GM03348 (cell line): ENCODE measurements around the gene RAPGEF1.

Experiments
- DNase-seq: peaks from one replicate; pipeline ENCODE4 v3.0.0; 2012; ENCODE audit warnings: low spot score

RAPGEF1 gene

DNA sequence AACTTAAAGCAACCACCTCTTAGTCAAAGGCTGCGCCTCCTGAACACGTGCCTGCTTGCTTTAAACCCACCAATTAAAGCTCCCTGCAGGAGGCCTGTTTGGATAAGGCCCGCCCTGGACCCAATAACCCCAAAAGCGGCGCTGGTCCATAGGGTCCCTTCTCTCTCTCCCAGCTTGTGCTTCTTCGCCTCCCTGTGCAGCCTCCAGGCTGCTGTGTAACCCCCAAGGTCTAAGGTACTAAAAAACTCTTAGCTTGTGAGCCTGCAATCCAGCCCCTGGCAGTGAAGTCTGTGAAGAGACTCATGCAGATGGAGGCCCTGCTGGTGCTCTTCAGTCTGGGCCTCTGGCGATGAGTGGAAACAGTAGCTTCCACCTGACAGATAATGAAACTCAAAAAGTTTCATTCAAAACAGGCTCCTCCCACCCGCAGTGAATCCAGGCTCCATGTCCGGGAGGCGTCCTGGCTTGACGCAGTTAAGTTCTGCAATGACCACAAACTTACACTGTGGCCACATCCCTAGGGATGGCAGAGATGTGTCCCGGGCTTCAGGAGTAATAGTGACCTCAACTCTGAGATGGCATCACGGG, 97.3 kb downstream of the RAPGEF1 start:
- no peak for DNase-seq

DNA sequence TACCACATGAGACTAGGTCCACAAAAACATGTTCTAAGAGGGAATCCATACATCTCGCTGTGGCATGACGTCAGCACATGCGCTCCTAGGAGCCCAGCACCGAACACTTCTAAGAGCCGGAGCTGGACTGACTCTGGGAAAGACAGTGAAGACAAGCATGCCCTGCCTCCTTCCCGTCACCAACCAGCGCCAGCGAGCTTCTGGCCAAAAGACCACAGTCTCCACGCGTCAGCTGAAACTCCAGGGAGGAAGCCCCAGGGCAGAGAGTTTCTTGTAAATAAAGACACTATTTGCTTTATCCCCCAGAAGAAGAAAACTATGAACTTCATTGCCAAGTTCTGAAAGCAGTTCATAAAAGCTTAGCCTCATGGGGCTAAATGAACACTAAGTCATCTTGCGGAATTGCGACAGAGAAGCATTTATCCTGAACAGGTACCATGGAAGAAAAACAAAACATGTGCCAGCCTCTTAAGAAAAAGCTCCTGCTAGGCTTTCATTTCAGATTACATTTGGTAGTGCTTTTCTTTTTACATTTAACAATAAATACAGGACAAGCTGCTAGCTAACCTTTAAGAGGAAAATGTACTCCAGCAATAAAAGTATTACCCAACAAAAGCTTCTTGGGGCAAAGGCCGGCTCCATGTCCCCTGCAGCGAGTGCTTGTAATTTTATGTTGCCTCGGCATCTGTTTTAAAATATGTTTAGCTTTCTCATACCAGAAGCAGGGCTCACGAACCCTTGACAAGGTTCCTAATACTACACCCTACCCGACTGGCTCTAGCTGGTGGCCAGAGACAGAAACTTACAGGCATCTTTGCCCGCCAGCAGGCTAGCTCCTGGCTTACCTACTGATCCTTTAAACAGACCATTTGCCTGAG, 98.0 kb downstream of the RAPGEF1 start:
- no peak for DNase-seq

DNA sequence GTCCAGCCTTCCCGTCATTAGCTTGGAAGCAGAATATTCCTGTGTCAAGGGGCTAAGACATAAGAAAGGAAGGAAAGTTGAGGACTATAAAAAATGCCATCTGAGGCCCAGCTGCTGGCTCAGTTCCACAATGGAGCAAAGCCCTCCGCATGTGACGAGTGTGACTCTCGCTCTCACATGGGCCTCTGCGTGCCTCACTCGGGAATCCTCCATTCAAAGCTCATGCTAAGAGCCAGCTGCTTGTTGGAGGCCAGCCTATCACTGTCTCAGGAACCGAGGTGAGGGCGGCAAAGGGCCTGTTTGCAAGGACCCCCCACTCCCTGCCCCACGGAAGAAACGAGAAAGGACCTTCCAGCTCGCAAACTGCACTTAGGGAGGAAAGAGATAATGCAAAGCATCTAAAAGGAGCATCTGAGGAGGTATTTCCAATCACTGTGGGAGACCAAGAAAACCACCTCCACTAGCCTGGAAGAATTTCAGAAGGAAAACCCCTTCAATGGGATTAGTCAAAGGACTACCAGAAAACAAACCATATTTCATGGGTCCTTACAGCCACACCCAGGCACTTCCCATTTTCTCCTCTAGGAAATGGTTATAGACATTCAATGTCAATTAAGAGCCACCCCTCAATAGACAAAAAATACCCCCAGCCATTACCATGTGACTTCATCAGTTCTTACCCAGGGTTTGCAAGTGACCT, 99.3 kb downstream of the RAPGEF1 start:
- no peak for DNase-seq

DNA sequence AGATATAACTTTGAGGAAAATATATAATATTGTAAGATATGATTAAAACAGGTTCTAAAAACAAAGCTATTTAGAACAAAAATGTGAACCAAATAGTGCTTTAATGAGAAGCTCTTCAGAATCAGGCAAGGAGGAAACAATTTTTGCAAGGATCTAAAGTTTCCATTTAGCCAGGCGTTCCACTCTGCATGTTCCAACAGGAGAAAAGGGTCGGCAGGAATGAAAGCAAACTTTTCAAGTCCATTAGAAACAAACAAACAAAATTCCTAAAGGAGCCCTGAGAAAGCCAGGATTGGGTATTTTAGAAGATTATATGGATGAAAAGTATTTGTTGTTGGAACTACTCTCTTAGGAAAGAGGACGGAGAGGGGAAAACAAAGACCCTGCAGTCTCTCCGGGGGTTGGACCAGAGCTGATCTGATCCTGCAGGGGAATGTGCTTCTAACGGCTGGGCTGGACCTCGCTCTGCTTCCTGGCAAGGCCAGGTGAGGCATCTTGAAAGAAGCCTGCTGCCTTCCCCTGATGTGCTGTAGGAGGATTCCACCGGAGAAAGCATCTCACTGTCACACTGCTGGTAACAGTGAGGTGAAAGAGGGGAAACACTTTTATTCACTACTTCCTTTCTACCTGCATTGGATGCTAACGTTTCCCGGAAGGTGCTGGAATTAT, 100.0 kb downstream of the RAPGEF1 start:
- no peak for DNase-seq

DNA sequence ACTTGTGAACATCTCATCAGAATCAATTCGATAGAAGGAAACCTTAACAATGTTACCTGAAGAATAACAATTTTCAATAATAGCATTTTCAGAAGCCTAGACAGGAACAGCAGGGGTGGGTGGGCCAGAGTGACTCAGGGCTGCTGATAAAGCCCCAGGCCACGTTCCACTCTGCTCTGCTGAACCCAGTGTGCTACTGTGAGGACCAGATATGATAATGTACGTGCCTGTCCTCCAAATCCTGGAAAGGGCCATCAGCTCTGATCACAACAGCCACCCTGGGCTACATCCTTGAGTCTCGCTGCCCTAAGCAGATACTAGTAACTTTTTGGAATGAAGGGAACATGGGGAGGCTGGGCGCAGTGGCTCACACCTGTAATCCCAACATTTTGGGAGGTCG, 103.3 kb downstream of the RAPGEF1 start:
- no peak for DNase-seq

DNA sequence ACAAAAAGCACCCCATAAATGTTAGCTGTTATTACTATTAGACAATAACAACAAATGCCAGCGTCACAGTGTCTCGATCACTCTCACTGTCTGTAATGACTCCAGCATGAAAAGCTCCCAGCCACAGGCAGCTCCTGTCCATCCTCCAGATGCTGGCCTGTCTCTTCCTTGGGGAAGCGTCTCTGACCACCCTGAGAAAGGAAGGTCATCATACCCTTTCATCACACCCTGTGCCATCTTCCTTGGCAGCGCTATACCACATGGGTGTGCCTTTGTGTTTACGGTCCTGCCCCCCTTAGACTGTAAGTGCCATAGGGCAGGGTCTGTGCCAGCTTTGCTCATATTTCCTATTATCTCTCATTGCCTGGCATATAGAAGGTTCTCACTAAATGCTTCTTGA, 104.0 kb downstream of the RAPGEF1 start:
- DNase-seq: no peak

DNA sequence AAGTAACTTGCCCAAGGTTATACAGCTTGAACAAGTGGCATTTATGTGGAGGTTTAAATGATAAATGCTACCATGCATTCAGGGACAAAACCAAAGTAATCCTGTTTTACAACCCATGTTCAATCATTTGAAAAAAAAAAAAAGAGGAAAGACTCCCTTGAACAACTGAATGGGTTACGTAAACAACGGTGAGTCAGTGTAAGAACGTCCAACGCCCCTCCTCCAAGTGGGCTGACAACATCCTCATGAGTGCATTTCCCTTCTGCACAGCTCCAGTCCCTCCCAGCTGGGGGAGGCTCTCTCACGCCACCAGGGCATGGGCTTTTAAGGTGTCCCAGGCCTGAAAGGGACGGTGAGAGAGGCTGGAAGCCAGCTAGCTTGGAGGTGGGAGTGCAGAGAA, 104.6 kb downstream of the RAPGEF1 start:
- DNase-seq: peak; percentile 96

DNA sequence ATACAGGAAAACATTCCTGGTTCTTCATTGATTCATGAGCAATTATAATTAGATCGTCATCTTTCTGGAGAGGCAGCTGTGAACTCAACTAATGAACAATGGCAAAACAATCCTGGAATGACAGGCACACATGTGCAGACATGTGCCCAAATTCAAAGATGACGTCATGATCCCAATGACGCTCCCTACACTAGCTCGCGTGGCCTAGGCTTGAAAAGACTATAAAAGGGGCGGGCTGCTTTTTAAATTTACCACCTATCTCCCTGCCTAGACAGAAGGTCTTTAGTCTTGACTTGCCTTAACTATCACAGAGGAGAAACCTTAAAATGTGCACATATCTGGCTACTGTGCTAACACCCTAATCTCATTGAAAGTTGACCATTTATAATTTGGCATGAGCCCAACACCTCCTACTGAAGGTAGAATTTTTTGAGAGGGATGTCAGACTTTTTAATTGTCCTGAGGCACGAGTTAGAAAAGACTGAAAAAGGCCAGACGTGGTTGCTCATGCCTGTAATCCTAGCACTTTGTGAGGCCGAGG, 106.3 kb downstream of the RAPGEF1 start:
- no peak for DNase-seq

DNA sequence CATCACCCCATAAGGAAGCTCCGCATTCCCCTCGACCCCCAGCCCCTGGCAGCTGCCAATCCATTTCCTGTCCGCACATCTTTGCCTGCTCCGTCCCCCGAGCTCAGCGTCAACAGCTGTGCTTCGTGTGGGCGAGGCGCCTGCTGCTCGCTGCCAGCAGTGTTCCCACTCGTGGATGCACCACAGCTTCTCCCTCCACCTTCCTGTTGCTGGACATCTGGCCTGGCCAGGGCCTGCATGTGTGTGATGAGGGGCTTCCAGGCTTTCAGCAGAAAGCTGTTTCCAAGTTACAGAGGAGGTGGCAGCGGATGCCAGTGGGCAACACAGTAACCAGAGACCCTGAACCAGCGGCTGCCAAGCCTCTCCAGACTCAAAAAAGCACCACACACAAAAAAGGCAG, 108.6 kb downstream of the RAPGEF1 start:
- no peak for DNase-seq

DNA sequence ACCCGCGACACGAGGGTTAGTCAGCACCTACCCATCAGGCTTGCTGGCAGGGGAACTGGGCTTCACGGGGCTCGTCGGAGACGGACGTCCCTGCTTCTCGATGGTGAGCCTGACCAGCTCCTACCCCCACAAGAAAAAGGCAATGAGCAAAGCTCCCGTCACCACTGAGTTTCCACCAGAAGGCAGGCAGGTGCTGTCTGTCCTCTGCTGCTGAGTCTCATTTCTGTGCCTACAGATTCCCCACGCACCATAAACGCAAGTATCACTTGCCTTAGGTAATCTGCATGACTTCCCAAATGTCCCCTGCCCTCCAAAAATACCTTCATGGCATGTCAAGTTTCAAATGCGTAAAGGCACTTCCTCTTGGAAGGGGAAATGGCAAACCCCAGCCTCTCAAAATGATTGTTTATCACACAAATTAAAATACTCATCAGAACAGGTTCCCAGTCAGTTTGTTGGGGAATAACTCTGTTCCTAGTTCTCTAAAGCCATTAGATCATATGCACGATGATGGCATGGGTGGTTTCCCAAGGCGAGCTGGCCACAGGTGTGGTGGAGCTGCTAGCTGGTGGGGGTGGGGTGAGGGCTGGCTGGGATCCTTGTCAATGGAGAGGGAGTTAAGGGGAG, 109.6 kb downstream of the RAPGEF1 start:
- no peak for DNase-seq

DNA sequence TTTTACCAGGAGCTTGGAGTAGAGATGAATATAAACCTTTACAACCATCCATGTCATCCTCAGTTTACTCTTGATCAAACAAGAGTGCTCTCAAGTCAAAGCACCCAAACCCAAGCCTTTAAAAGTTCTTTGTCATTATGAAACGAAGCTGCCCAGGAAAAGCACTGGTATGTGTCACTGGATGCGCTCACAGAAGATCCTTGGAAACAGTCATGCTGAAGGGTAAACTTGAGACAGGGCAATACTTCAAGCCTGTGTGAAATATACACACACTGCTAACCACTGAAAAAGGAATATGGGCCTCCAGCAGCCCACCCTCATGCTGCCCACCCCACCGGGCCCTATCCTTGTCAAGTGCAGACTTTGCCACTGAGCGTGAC, 110.1 kb downstream of the RAPGEF1 start:
- no peak for DNase-seq

DNA sequence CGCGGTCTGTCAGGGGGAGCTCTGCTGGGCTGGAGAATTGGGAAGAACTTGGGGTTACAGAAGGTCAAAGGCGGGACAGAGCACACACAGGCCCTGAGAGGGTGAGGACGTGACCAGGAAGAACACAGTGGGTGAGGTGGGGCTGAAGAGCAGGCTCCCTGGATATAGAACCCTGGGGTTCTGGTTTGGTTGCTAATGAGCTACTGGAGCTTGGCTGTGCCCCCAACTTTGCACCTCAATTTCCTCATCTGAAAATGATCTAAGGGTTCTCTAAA, 110.7 kb downstream of the RAPGEF1 start:
- DNase-seq: no peak

DNA sequence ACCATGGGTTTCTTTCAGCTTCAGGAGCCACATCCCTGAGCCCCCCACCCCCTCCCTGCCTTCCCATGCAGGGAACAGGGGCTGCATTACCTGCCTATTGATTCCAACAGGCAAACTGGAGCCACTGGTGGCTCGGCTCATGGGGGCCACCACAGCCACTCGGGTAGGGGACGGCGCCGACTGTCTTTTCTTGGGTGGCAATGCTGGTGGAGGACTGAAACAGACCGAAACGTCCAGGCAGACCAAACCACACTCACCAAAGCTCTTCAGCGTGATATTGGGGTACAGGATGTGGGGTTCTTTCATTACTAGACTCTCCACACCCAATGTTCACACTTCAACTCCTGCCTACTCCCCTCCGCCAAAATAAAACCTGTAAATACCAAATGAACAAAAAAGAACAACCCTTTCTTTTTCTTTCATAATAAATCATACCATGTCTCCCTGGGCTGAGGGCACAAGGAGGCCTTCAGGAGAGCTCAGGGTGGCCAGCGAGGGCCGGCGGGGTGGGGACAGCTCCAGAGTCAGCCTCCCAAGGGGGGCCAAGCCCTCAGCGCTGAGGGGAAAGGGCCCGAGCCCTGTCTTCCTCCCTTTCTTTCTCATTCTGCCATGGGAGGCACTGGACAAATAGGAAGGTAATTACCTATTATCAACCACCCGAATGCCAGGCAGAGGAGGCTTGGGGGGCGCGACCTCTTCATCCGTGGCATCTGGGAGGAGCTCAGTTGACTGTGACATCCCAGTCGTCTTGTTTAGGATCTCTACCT, 111.2 kb downstream of the RAPGEF1 start:
- no peak for DNase-seq

DNA sequence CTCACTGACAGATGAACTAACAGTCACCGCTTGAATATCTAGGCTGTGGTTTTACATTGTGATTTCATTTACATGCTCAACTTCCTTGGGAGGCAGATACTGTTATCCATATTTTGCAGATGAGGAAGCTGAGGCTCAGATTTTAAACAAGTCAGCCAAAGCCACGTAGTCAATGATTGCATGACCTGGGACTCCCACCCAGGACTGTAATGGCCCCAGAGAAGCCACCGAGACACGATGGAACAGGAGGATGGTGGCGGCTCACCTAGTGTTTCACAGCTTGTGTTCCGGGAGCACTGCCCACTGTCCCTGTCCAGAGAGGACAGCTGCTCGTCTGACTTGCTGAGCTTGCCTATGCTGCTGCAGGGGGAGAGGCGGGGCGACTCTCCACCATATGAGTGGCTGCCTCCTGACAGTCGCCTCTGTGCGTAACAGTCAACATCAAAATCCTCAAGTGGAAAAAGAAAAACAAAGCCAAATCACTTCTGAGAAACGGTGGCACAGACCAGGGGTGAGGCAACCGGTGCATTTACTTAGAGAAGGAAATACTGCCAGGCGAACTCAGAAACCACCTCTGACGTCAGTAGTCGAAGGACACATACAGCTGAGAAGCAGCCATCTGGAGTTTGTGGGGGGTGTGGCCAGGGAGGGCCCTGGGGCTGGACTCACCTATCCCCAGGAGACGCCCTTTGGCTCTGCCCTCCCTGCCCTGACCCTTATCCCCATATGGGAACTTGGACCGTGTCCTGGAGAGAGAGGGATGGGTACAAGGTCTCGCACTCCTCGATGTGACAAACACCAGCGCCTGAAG, 112.0 kb downstream of the RAPGEF1 start:
- no peak for DNase-seq

DNA sequence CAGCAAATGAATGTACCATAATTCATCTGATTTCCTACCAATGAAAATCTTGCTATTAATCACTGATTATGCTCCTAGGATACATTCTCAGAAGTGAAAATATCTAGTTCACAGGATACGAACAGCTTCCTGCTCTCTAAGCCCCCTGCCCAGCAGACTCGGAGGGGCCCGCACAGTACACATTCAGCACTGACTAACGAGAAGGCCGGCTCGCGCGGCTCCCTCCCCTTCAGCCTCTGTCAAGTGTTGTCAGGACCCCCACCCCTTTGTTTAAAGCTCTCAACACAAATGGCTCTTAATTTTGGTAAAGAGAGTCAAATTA, 112.6 kb downstream of the RAPGEF1 start:
- no peak for DNase-seq

DNA sequence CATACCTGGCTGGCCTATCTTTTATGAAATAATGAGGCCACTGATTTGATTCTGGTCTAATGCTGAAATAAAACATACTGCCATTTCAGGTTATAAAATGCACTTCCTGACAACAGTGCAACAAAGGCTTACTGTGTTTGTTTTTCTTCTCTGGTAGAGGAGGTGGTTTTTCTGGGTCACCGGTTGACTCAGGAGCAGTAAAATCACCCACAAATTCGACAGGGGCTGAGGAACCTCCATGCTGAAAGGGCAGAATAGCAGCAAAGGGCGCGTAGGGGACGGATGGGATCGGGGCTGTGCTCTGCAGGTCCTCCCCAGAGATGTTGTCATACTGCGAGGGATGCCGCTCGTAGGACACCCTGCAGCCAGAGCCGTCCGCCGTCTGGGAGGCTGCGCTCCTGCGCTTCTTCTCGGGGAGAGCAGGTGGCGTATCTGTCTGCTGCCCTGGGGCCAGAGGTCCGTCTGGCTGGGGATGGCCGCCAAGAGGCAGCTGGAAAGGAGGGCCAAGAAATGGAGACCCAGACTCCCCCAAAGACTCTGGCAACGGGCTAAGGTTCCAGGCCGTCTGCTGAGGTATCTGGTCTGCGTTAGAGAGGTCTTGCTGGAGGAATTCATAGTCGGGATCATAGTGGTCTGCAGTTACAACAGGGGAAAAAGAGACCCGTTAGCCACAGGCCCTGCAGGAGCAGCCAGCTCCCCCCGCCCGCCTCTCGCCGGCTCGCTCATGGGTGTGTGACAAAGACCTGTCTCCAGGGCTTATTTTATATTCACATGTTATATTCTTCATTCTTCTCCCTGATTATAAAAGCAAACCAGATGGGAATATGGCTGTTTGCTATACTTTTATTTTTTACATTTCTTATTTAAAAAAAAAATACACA, 113.8 kb downstream of the RAPGEF1 start:
- no peak for DNase-seq

DNA sequence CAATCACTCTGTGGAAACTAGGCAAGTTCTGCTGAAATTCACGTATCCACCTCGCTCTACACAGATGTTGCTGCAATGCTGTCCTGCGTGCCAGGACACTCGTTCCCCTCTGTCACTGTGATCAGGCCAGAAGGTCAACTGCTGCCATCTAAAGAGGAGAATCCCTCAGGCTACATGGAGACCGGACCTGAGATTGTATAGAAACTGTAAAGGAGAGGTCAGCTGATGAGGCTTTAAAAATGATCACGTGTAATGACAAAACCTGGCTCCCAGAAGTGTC, 114.4 kb downstream of the RAPGEF1 start:
- DNase-seq: no peak

DNA sequence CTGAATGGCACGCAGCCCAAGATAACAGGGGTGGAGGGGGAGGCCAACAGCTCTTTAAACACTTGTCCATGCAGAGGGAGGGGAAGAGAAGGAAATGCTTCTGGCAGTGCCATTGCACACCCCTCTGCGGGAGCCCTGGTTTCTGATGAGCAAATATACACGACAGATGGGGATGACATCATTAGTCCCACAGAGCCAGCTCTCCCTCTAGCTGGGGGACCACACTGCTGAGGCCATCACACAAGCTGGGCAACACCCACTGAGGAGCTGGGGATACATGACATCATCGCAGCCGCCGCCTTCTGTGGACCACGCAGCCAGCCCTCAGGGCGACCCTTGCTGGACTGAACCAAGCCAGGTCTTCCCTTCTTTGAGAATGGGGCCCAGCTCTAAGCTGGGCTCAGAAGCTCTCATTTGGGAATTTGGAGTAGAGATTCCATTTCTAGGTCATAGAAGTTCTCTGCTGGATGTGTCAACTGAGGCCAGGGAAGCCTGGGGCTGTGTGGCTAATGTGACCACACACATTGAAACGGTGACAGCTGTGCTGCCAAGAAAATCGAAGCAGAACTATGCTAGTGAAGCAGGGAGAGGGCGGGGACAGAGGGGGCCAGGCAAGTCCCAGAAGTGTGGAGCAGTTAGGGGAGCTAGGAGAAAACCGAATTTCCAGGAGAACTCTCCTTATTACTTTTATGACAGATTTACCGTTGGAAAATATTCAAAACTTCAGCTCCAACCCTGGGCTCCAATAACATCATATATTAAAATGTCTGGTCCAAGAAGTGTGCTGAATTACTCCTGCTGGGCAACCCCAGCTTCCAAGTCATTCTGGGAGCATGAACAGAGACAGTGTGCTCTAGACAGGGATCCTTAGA, 115.0 kb downstream of the RAPGEF1 start:
- no peak for DNase-seq
